Measurements from ENCODE around the gene TENT5A.

The TENT5A gene

GRCh38 chr6:81772741-81773140 is 20.3 kb upstream of the TENT5A start:
- peak; percentile 56 for DNase-seq (ENCODE audit: low read depth)
- no peak for TF ChIP-seq CTCF (conservative IDR thresholded peaks at IDR 0.05; ENCODE audit: low read length)
- H3K4me3 ChIP-seq (ENCODE audit: low read length), result no peak overlapping the region

GRCh38 chr6:81771097-81771496 is 18.6 kb upstream of the TENT5A start:
- TF ChIP-seq CTCF (conservative IDR thresholded peaks at IDR 0.05; ENCODE audit: low read length), result no peak
- H3K4me3 ChIP-seq (ENCODE audit: low read length), result no peak overlapping the region
- DNase-seq (ENCODE audit: low read depth), result no peak

GRCh38 chr6:81770381-81770780 is 17.9 kb upstream of the TENT5A start:
- DNase-seq (ENCODE audit: low read depth), result no peak
- no peak overlapping the region for H3K4me3 ChIP-seq (ENCODE audit: low read length)
- TF ChIP-seq CTCF (conservative IDR thresholded peaks at IDR 0.05; ENCODE audit: low read length), result no peak

- no peak for TF ChIP-seq CTCF (conservative IDR thresholded peaks at IDR 0.05; ENCODE audit: low read length)
- no peak overlapping the region for H3K4me3 ChIP-seq (ENCODE audit: low read length)
- DNase-seq (ENCODE audit: low read depth), result peak; percentile 47
Measured at GRCh38 chr6:81769824-81770223, 17.3 kb upstream of the TENT5A start.

GRCh38 chr6:81768150-81768942 is 15.9 kb upstream of the TENT5A start:
- H3K4me3 ChIP-seq (ENCODE audit: low read length), result no peak overlapping the region
- no peak for TF ChIP-seq CTCF (conservative IDR thresholded peaks at IDR 0.05; ENCODE audit: low read length)

GRCh38 chr6:81767163-81767891 is 14.8 kb upstream of the TENT5A start:
- no peak overlapping the region for H3K4me3 ChIP-seq (ENCODE audit: low read length)
- DNase-seq (ENCODE audit: low read depth), result peak; percentile 92
- no peak for TF ChIP-seq CTCF (conservative IDR thresholded peaks at IDR 0.05; ENCODE audit: low read length)

More at GRCh38 chr6:81768150-81768942, 15.9 kb upstream of the TENT5A start:
- no peak for DNase-seq (ENCODE audit: low read depth)
